Adrenal gland (tissue), 12 donors: ENCODE measurements around the gene CDK1. TPM values are rescaled to one million over a fixed set of nuclear protein-coding genes. Genes with fewer than 3 reads are reported as not detected.

Experiments used
- DNase-seq, 7 donors: peaks; one replicate each; pipeline ENCODE4 v3.0.0-alpha.2; 2019 to 2020
- H3K27ac ChIP-seq, 5 donors: fragments of 200-600 bp; sonication (generic) in 4 of 5; 1 replicate in 3 of 5; 2 replicates in 2 of 5; pipeline versions ENCODE4 v1.5.1 to v1.8.0; 2016 to 2020; ENCODE audit warnings: mild to moderate bottlenecking in 1 of 5
- H3K27me3 ChIP-seq: fragments of 200-600 bp; 2 replicates; pipeline ENCODE4 v1.8.0; 2021
- H3K36me3 ChIP-seq, 2 donors: fragments of 200-600 bp; replicated peaks in 1 of 2; 1 replicate in 1 of 2; 2 replicates in 1 of 2; pipeline versions ENCODE4 v1.5.1 to v1.8.0; 2018 to 2022
- H3K4me1 ChIP-seq, 2 donors: fragments of 200-600 bp; replicated peaks in 1 of 2; 1 replicate in 1 of 2; 2 replicates in 1 of 2; pipeline versions ENCODE4 v1.5.1 to v1.8.0; 2018 to 2021
- H3K4me3 ChIP-seq, 4 donors: fragments of 200-600 bp; sonication (generic) in 3 of 4; one replicate each; pipeline ENCODE4 v1.5.1; 2016 to 2018
- H3K9me3 ChIP-seq, 3 donors: fragments of 200-600 bp; sonication (generic) in 1 of 3; replicated peaks in 1 of 3; 1 replicate in 2 of 3; 2 replicates in 1 of 3; pipeline versions ENCODE4 v1.5.1 to v1.8.0; 2016 to 2021
- POLR2A ChIP-seq, 2 donors: fragments of 450-650 bp; IDR thresholded peaks; one replicate each; pipeline ENCODE4 v1.6.1; 2017; ENCODE audit warnings: antibody characterized with exemption in 2 of 2, mild to moderate bottlenecking in 2 of 2, moderate library complexity in 1 of 2
- WGBS, 4 donors: extraction: QIAGEN DNeasy Blood & Tissue Kit in 2 of 4; methylation state at CpG; one replicate each; pipeline versions ENCODE4 v1.1.5 to v1.1.7; 2013 to 2017; 5-methylcytosine and 5-hydroxymethylcytosine counted together
- intact Hi-C, 2 donors: fragments of 100-400 bp; cut with DNase I; formaldehyde crosslinking; loops; one replicate each; pipeline versions ENCODE4 v1.14.1 to v1.15.0; 2022 to 2023
- polyA plus RNA-seq, 3 donors: library from polyadenylated mRNA; stranded (reverse); fragments of 200-250 nt in 2 of 3; fragments of 350-450 nt in 1 of 3; fragmentation: Illumina TruSeq in 1 of 3; extraction: RNeasy Lipid Tissue Mini Kit (QIAGEN cat#74804) in 1 of 3; gene quantifications; one replicate each; pipeline ENCODE4 v1.2.3, GENCODE V29; 2013 to 2014
- total RNA-seq, 9 donors: library from RNA; depleted of rRNA in 4 of 9; stranded (reverse); fragments of >200 nt in 4 of 9; fragments of 120-200 nt in 1 of 9; fragmentation: NEBNext Ultra II Directional in 1 of 9; extraction: Animal tissue kit (Norgen Biotek cat#: 25700) in 1 of 9; gene quantifications; one replicate each; pipeline versions ENCODE4 v1.1.0 to v1.2.4, GENCODE V29; 2013 to 2023
- TF ChIP-seq, protein P1 (sequence below), 6 experiments: fragments of 450-650 bp in 4 of 6; fragments of 200-600 bp in 2 of 6; sonication (generic) in 1 of 6; IDR thresholded peaks; 1 replicate in 5 of 6; 2 replicates in 1 of 6; pipeline versions ENCODE4 v1.5.1 to v1.8.0; 2016 to 2021; ENCODE audit warnings: antibody characterized with exemption in 6 of 6, mild to moderate bottlenecking in 2 of 6, moderate library complexity in 1 of 6
- donor health status: healthy with polysubstance abuse.
- donor health status: Bipolar disorder and iron deficiency.
- donor health status: DM: yes; HTN: yes; CAD: no.
- donor health status: DM: no; HTN: no; CAD: no.
- donor health status: DM: no; HTN: no; CAD: no.
- donor health status: DM: yes; HTN: yes; CAD: no.

CDK1 gene
- total and polyA plus RNA-seq, 12 donors: 1.1 to 44.3 (median 2.4) TPM

DNA sequence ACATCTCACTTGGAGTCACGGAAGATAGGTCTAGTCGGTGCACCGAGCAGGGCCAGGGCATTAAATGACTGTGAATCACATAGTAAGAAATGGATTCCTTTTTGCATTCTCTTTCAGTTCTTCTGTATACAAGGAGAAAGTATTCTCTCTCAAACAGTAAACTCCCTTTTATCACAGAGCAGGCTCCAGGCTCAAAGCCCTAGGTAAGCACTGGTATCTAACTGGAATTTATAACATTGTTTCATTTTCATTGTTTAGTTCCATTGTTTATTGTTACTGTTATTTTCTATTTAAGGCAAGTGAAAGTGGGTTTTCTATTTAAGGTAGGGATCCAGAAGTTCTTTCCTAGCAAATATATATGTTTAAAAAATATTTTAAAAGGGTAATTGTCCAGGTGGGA lies 44.1 kb upstream of the CDK1 start:
- TF ChIP-seq, protein P1, sequence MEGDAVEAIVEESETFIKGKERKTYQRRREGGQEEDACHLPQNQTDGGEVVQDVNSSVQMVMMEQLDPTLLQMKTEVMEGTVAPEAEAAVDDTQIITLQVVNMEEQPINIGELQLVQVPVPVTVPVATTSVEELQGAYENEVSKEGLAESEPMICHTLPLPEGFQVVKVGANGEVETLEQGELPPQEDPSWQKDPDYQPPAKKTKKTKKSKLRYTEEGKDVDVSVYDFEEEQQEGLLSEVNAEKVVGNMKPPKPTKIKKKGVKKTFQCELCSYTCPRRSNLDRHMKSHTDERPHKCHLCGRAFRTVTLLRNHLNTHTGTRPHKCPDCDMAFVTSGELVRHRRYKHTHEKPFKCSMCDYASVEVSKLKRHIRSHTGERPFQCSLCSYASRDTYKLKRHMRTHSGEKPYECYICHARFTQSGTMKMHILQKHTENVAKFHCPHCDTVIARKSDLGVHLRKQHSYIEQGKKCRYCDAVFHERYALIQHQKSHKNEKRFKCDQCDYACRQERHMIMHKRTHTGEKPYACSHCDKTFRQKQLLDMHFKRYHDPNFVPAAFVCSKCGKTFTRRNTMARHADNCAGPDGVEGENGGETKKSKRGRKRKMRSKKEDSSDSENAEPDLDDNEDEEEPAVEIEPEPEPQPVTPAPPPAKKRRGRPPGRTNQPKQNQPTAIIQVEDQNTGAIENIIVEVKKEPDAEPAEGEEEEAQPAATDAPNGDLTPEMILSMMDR (IDR thresholded peaks at IDR 0.05): no peak
- no peak for TF ChIP-seq POLR2A (IDR thresholded peaks at IDR 0.05)
- intact Hi-C loops: no loop called here
- Histone ChIP-seq H3K36me3 (no peaks in the 10 kb centered on the region), H3K4me3 (no peak overlapping the region), H3K27me3 (peaks cover 38% of the 10 kb centered on the region), H3K4me1 (peaks cover 7 to 16% of the 10 kb centered on the region in 2 donors), H3K9me3 (no peaks in the 10 kb centered on the region), H3K27ac (no peak overlapping the region)
- WGBS, 4 donors: 76 to 88% (median 87%) methylated on average over 3 of the region's 3 CpGs
- no peak for DNase-seq

DNA sequence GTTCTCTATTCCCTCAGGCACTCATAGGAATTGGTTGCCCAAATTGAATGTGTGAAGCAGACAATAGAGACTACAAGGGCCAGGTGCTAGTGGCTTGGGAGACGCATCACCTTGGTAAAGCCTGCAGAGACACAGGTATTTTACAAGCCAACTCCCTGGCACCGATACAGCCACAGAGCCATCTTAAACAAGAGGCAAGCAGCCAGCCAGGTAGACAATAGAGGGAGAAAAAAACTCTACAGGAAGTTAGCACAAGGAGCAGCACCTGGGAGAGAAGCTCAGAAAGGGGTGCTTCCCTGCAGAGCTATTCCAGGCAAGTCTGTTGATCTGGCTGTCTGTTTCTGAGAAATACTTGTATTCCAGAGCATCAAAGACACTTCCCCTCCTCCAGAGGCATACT lies 43.0 kb upstream of the CDK1 start:
- 80 to 95% (median 91%) methylated on average over 2 of the region's 2 CpGs for WGBS, 4 donors
- H3K4me1 ChIP-seq: peaks cover 7 to 16% of the 10 kb centered on the region in 2 donors
- no peaks in the 10 kb centered on the region for H3K36me3 ChIP-seq
- H3K9me3 ChIP-seq: no peaks in the 10 kb centered on the region
- DNase-seq: no peak
- H3K4me3 ChIP-seq: no peak overlapping the region
- no peak overlapping the region for H3K27ac ChIP-seq
- no peak for TF ChIP-seq POLR2A (IDR thresholded peaks at IDR 0.05)
- TF ChIP-seq, protein P1 (IDR thresholded peaks at IDR 0.05): no peak
- intact Hi-C loops: no loop called here
- H3K27me3 ChIP-seq: peaks cover 38% of the 10 kb centered on the region

DNA sequence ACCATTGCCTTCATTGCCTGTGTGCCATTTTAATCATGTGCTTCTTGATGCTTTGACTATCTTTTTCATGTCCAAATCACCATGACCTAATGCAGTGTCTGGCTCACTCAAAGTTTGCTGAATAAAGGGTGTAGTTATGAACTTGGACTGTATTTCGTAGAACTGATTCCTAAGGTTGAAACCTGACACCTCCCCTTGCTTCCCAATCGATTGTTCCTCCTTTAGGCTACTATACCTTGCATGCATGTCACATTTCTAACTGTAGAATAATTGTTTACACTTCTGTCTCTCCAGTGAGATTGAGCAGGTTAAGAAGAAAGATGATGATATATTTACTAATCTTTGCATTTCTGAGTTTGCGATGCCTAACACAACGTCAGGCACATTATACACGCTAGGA lies 41.0 kb upstream of the CDK1 start:
- DNase-seq: no peak
- Histone ChIP-seq H3K4me1 (peaks cover 7 to 14% of the 10 kb centered on the region in 2 donors), H3K27me3 (peaks cover 33% of the 10 kb centered on the region), H3K9me3 (no peaks in the 10 kb centered on the region), H3K27ac (no peak overlapping the region), H3K36me3 (no peaks in the 10 kb centered on the region), H3K4me3 (no peak overlapping the region)
- intact Hi-C loops: no loop called here
- 75 to 83% (median 81%) methylated on average over 5 of the region's 5 CpGs for WGBS, 4 donors
- TF ChIP-seq POLR2A (IDR thresholded peaks at IDR 0.05): no peak
- TF ChIP-seq, protein P1 (IDR thresholded peaks at IDR 0.05): no peak

DNA sequence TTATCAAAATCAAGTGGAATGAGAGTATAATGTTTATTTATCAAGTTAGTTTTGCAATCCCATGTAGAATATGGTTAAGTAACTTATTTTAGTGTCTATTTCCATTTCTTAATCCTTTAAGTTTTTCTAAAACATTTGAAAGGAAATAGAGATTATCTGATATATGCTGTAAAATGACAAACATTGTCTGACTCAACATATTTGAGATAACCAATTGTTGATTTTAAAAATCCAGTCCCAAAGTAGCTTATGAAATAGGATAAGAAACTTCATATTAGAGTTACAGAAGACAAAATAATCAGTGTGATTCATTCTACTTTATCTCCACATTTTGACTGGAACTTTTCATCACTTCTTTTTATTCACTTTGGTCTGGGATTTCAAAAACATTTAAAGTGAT lies 38.7 kb upstream of the CDK1 start:
- no peak for TF ChIP-seq POLR2A (IDR thresholded peaks at IDR 0.05)
- TF ChIP-seq, protein P1 (IDR thresholded peaks at IDR 0.05): no peak
- H3K9me3 ChIP-seq: no peaks in the 10 kb centered on the region
- intact Hi-C loops: no loop called here

More for the DNA sequence above, 38.7 kb upstream of the CDK1 start:
- H3K4me1 ChIP-seq: no peaks in the 10 kb centered on the region
- no peaks in the 10 kb centered on the region for H3K36me3 ChIP-seq
- H3K4me3 ChIP-seq: no peak overlapping the region
- H3K27me3 ChIP-seq: peaks cover 19% of the 10 kb centered on the region
- no peak for DNase-seq
- H3K27ac ChIP-seq: no peak overlapping the region
